Stimulated activated CD4-positive, alpha-beta T cell treated with anti-CD3 and anti-CD28 coated beads, Interleukin-1b, Interleukin-23, amount 100 ng/mL, for 4 hours (primary cell): ENCODE results near the gene ESYT2.
"Not testable (repeated sequence)": the region's sequence is repeated elsewhere in the genome, so short reads cannot be mapped to it uniquely, and the experiment has no call there.

Experiments used
- DNase-seq, 2 donors: peaks; one replicate each; pipeline ENCODE4 v3.0.0-alpha.2; 2020; ENCODE audit warnings: low read depth in 2 of 2

Gene ESYT2

DNA sequence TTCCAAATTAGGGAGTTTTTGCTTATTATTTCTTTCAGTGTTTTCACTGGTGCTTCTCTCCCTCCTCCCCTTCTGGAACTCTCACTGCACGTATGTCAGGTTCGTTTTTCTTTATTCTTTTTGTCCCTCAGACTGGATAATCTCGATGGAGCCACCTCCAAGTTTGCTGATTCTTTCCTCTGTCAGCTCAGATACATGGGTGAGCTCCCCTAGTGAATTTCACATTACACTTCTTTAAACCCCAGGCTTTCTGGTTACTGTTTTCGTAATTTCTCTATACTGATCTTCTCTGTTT is 103.9 kb downstream of the ESYT2 start:
- no peak for DNase-seq

GRCh38 chr7:158724658-158725505 is 104.4 kb downstream of the ESYT2 start:
- DNase-seq = no peak

DNA sequence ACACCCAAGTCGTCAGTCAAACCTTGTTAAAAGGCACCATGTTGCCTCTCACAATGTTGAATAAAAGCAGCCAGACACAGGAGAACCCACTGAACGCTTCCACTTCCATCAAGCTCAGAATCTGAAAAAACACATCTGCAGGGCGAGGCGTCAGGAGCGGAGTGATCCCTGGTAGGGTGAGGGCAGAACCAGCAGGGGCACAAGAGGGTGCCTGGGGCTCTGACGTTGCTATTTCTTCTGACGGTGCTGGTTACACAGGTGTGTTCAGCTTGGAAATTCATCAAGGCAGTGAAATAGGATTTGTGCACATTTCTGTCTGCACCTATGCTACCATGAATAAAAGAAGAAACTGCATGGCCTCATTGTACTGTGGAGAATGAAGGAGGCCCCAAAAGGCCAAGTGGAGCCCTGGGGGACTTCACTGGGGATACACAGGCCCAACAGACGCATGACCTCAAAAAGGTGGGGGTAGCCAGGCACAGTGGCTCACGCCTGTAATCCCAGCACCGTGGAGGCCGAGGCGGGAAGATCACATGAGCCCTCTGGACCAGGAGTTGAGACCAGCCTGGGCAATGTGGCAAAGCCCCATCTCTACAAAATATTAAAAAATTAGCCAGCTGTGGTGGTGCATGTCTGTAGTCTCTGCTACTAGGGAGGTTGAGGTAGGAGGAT is 105.5 kb downstream of the ESYT2 start:
- no peak for DNase-seq

GRCh38 chr7:158723266-158723665 is 106.0 kb downstream of the ESYT2 start:
- DNase-seq = no peak

GRCh38 chr7:158722574-158723237 is 106.6 kb downstream of the ESYT2 start:
- no peak for DNase-seq

- no peak for DNase-seq
Observed at GRCh38 chr7:158720112-158720511, 109.2 kb downstream of the ESYT2 start.

DNA sequence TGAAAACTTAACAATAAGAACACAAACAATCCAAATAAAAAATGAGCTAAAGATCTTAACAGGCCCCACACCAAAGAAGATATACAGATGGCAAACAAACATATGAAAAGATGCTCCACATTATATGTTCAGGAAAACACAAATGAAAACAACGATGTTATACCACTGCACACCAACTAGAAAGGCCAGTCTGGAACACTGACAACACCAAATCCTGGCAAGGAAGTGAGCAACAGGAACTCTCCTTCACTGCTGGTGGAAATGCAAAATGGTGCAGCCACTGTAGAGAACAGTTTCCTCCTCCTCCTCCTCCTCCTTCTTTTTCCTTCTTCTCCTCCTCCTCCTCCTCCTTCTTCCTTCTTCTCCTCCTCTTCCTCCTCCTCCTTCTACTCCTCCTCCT is 112.5 kb downstream of the ESYT2 start:
- DNase-seq = no peak

- no peak for DNase-seq
Observed at GRCh38 chr7:158710651-158711102, 118.6 kb downstream of the ESYT2 start.

DNA sequence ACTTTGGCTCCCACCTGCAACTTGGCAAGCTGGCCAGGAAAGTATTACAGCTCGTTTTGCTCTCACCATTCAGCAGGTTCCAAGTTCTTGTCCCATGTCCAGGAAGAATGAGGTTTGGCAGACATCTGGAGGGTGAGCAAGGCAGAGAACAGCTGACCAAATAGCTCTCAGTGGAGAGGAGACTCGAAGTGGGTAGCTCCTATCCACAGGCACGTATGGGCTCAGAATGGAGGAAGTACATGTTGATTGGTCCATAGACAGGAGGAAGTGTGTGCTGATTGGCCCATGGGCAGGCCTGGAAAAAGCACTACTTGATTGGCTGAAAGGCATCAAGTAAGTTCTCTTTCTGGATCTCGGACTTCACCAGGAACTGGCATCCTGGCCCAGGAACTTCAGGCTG is 121.7 kb downstream of the ESYT2 start:
- DNase-seq = no peak

DNA sequence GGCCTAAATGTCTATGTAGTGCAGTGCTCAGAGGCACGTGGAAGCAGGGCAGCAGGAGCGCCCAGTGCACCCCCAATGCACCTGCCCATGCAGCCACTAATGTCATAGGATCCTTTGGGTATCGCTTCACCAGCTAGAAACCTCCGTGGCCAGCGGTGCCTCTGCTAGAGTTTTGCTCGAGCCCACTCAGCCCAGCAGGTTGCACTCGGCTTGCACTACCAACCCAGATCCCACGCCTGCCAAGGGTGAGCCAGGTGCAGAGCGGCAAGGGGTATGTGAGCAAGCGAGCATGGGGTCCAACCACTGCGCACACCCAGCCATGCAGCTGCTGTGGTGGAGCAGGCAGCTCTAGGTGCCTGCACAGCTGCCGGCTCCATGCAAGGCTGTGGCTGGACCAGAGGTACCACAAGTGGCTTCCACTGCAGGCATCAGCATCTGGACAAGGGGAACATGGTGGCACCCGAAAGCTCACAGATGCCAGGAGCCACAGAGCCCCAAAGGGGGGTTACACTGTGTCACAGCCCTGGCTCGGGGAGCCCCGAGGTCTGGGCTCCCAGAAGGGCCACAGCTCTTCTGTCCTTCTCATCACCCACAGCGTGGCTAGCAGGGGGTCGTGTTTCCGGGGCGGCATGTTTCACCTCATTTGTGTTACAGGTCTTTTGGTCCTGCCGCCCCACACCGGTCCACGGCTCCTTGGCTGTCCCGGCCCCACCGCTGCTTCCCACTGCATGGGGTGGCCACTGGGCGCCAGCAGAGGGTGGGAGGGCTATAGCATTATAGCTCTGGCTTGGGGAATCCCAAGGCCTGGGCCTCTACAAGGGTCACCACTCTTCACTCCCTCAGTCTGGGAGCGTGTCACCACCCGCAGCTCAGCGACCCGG is 122.4 kb downstream of the ESYT2 start:
- DNase-seq = no peak

GRCh38 chr7:158706273-158706704 is 123.0 kb downstream of the ESYT2 start:
- no peak for DNase-seq

GRCh38 chr7:158705234-158705850 is 124.0 kb downstream of the ESYT2 start:
- DNase-seq = no peak

DNA sequence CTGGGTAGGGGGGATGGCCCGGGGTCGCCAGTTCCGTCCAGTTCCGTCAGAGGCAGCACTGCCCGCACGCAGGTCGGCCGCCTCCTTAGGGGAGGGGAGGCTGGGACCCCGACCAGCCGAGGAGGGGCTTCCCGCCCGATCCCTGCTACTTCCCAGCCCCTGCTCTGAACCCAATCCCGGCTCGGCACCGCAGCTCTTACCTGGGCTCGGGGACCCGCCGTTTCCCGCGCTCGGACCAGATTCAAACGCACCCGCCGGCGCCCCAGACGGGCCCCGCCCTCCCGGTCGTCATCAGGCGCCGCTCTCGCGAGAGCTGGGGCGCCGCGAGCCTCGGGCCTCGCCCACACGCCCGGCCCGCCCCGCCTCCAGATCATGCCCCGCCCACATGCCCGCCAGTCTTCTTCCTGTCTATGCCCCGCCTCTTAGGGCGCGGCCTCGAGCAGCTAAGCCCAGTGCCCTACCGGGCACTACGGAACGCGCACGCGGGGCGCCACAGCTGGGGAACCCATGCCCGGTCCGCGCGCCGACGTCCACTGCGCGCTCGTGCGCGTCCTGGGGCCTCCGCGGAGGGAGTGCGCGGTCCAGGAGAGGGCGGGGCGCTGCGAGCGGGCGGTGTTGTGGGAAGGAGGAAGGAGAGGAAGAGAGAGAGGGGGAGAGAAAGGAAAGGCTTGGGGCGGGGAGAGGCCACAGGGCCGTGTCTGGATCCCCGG is 124.6 kb downstream of the ESYT2 start, which contains the start of gene NCAPG2:
NCAPG2 (minus strand) TSS at position 281 of the 710 bp plus-strand sequence. CDS start 2,905 bp downstream, outside the sequence.
- peak; percentile 97 to 99 for DNase-seq

- not testable (repeated sequence) for DNase-seq
Observed at GRCh38 chr7:158703679-158704523, 125.4 kb downstream of the ESYT2 start.

- no peak for DNase-seq
Observed at GRCh38 chr7:158702944-158703343, 126.4 kb downstream of the ESYT2 start.

DNA sequence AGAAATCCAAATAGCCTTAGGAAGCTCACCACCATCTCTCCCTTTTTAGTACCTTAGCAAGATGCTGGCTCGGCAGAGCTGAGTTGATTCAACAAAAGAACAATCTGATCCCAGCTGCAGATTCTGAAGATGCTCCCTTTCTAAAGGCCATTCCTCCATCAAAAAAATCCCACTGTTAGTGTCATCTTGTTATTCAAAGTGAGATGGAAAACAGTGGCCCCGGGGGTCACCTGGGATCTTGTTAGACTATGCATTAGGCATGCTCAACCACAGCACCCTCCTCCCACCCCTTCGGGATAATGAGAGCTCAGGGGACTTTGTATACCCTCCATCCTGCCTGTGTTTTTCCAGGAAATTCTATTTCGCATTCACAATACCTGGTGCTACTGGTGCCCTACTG is 127.1 kb downstream of the ESYT2 start:
- DNase-seq = no peak

- DNase-seq = no peak
Observed at GRCh38 chr7:158700008-158700407, 129.3 kb downstream of the ESYT2 start.

DNA sequence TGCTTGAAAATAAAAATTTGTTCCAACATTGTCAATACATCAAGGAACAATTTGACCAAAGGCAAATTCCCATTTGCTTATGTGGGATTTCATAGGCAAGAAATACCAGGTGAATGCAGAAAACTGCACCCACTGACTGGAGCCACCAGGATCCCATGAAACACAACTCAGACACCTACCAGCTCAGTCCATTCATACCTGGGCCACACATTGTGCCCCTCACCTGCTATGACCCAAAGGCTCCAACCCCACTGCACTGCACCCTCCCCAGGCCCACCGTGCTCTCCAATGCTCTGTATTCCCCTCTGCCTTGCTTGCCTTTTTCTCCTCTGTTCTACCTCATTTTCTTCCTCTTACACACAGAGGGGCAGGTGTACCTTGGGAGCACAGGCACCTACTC is 130.0 kb downstream of the ESYT2 start:
- DNase-seq = no peak

- DNase-seq = no peak
Observed at GRCh38 chr7:158698657-158699195, 130.6 kb downstream of the ESYT2 start.
